Ovary (tissue), 9 donors: ENCODE results near the gene PDXP. TPM values are rescaled to one million over a fixed set of nuclear protein-coding genes. Genes with fewer than 3 reads are reported as not detected.

Experiments used
- DNase-seq, 5 donors: peaks; one replicate each; pipeline ENCODE4 v3.0.0-alpha.2; 2019 to 2020
- H3K27ac ChIP-seq, 2 donors: fragments of 200-600 bp; one replicate each; pipeline versions ENCODE4 v1.5.1 to v1.8.0; 2019 to 2022
- H3K27me3 ChIP-seq: fragments of 200-600 bp; one replicate; pipeline ENCODE4 v1.8.0; 2022
- H3K36me3 ChIP-seq: fragments of 200-600 bp; sonication (generic); one replicate; pipeline ENCODE4 v1.5.1; 2019
- H3K4me1 ChIP-seq: one replicate; pipeline ENCODE4 v1.8.1; 2013; ENCODE audit warnings: mild to moderate bottlenecking, moderate library complexity; ENCODE audit not compliant: insufficient read depth
- H3K4me3 ChIP-seq: fragments of 200-600 bp; sonication (generic); one replicate; pipeline ENCODE4 v1.5.1; 2017
- H3K9me3 ChIP-seq, 2 donors: fragments of 200-600 bp in 1 of 2; sonication (generic) in 1 of 2; one replicate each; pipeline versions ENCODE4 v1.5.1 to v1.8.1; 2013 to 2019; ENCODE audit warnings: mild to moderate bottlenecking in 1 of 2, moderate library complexity in 1 of 2
- CTCF ChIP-seq, 3 donors: fragments of 450-650 bp in 2 of 3; fragments of 200-600 bp in 1 of 3; IDR thresholded peaks; one replicate each; pipeline versions ENCODE4 v1.5.1 to v1.8.0; 2016 to 2022; ENCODE audit warnings: antibody characterized with exemption in 3 of 3, mild to moderate bottlenecking in 1 of 3
- EP300 ChIP-seq: sonication (generic); formaldehyde crosslinking; IDR thresholded peaks from one replicate; pipeline ENCODE4 v1.6.1; 2017; ENCODE audit warnings: antibody characterized with exemption
- POLR2A ChIP-seq: fragments of 450-650 bp; IDR thresholded peaks from one replicate; pipeline ENCODE4 v1.6.1; 2017; ENCODE audit warnings: antibody characterized with exemption, mild to moderate bottlenecking, moderate library complexity
- WGBS, 3 donors: extraction: QIAGEN DNeasy Blood & Tissue Kit in 1 of 3; methylation state at CpG; one replicate each; pipeline versions ENCODE4 v1.1.5 to v1.1.7; 2013 to 2017; 5-methylcytosine and 5-hydroxymethylcytosine counted together
- intact Hi-C, 4 donors: fragments of 100-400 bp; cut with DNase I; formaldehyde crosslinking; loops; one replicate each; pipeline versions ENCODE4 v1.11.0 to v1.15.1; 2022 to 2023
- polyA plus RNA-seq, 2 donors: library from polyadenylated mRNA; stranded (reverse); fragments of 200-250 nt in 1 of 2; fragments of 350-450 nt in 1 of 2; fragmentation: Illumina TruSeq in 1 of 2; extraction: RNeasy Lipid Tissue Mini Kit (QIAGEN cat#74804) in 1 of 2; gene quantifications; one replicate each; pipeline ENCODE4 v1.2.3, GENCODE V29; 2013 to 2014
- total RNA-seq, 7 donors: library from RNA; depleted of rRNA in 2 of 7; stranded (reverse); fragments of >200 nt in 2 of 7; fragmentation: NEBNext Ultra II Directional in 3 of 7; extraction: Animal tissue kit (Norgen Biotek cat#: 25700) in 3 of 7; gene quantifications; one replicate each; pipeline versions ENCODE4 v1.1.0 to v1.2.4, GENCODE V29; 2016 to 2023
- donor health status: DM: no; HTN: no; CAD: no; lungs with moderate emphysema.
- donor health status: DM: no; HTN: no; CAD: no.
- donor health status: Bipolar disorder and iron deficiency.
- donor health status: DM: yes; HTN: yes; CAD: no.
- donor health status: DM: no; HTN: no; CAD: no.
- donor health status: DM: yes; HTN: yes; CAD: no.

PDXP gene
- total and polyA plus RNA-seq, 9 donors: 8.1 to 15.9 (median 12.7) TPM

GRCh38 chr22:37616201-37617083 is 42.1 kb upstream of the PDXP start:
- TF ChIP-seq CTCF (IDR thresholded peaks at IDR 0.05): no peak
- TF ChIP-seq POLR2A: no peak
- TF ChIP-seq EP300: no peak
- Histone ChIP-seq H3K27ac (no peak overlapping the region), H3K9me3 (no peaks in the 10 kb centered on the region), H3K4me1 (peaks cover 4% of the 10 kb centered on the region), H3K27me3 (no peaks in the 10 kb centered on the region), H3K4me3 (no peak overlapping the region), H3K36me3 (no peaks in the 10 kb centered on the region)
- intact Hi-C loops: no loop called here
- DNase-seq: peak in 1 of 5 donors; percentile 23
- WGBS, 3 donors: 85 to 90% (median 85%) methylated on average over 25 to 27 of the region's 27 CpGs

- no peak for DNase-seq
- Histone ChIP-seq H3K36me3 (no peaks in the 10 kb centered on the region), H3K4me1 (peaks cover 4% of the 10 kb centered on the region), H3K27me3 (no peaks in the 10 kb centered on the region), H3K27ac (no peak overlapping the region), H3K4me3 (no peak overlapping the region), H3K9me3 (no peaks in the 10 kb centered on the region)
- no peak for TF ChIP-seq EP300
- TF ChIP-seq POLR2A: no peak
- TF ChIP-seq CTCF (IDR thresholded peaks at IDR 0.05): no peak
- intact Hi-C loops: no loop called here
- 84 to 97% (median 96%) methylated on average over 1 of the region's 1 CpG for WGBS, 3 donors
Measured at GRCh38 chr22:37617431-37617830, 41.1 kb upstream of the PDXP start.

GRCh38 chr22:37618072-37618656 is 40.4 kb upstream of the PDXP start:
- no peak overlapping the region for H3K27ac ChIP-seq
- no peak overlapping the region for H3K4me3 ChIP-seq
- H3K9me3 ChIP-seq: no peaks in the 10 kb centered on the region
- peak in 2 of 5 donors; percentile 34 to 41 for DNase-seq
- H3K4me1 ChIP-seq: peaks cover 4% of the 10 kb centered on the region
- H3K27me3 ChIP-seq: no peaks in the 10 kb centered on the region
- 72 to 78% (median 78%) methylated on average over 14 of the region's 14 CpGs for WGBS, 3 donors
- intact Hi-C loops: no loop called here
- no peak for TF ChIP-seq POLR2A
- no peak for TF ChIP-seq EP300
- no peak for TF ChIP-seq CTCF (IDR thresholded peaks at IDR 0.05)
- H3K36me3 ChIP-seq: no peaks in the 10 kb centered on the region

- Histone ChIP-seq H3K36me3 (no peaks in the 10 kb centered on the region), H3K27me3 (no peaks in the 10 kb centered on the region), H3K4me1 (peaks cover 4% of the 10 kb centered on the region), H3K9me3 (no peaks in the 10 kb centered on the region), H3K27ac (no peak overlapping the region), H3K4me3 (no peak overlapping the region)
- no peak for TF ChIP-seq EP300
- TF ChIP-seq POLR2A: no peak
- TF ChIP-seq CTCF (IDR thresholded peaks at IDR 0.05): no peak
- intact Hi-C loops: no loop called here
- peak in 1 of 5 donors; percentile 15 for DNase-seq
- 80 to 85% (median 83%) methylated on average over 6 of the region's 6 CpGs for WGBS, 3 donors
Measured at GRCh38 chr22:37618674-37619073, 39.8 kb upstream of the PDXP start.
